GM12892 (cell line): ENCODE measurements around the gene CAMK2D.

Experiments
- POLR2A ChIP-seq: IDR thresholded peaks from 2 replicates; pipeline ENCODE4 v1.6.1; 2011; ENCODE audit warnings: low read depth, low read length, control low read depth
- TAF1 ChIP-seq: IDR thresholded peaks from 2 replicates; pipeline ENCODE4 v1.6.1; 2011; ENCODE audit warnings: low read depth, mild to moderate bottlenecking, control low read depth, low read length, borderline replicate concordance

DNA sequence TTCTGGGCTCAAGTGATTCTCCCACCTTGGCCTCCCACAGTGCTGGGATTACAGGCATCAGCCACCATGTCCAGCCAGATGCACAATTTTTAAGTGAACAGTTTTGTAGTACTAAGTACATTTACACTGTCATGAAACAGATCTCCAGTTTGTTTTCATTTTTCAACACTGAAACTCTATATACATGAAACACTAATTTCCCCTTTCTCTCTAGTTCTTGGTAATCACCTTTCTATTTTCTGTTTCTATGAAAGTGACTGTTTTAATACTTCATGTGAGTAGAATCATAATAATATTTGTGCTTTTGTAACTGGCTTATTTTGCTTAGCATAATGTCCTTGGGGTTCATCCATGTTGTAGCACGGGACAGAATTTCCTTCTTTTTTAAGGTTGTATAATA lies 237.4 kb downstream of the CAMK2D start:
- TF ChIP-seq POLR2A (no peak), TAF1 (no peak)
